ENCODE measurements around the gene NDUFB8. TPM values are rescaled to one million over a fixed set of nuclear protein-coding genes. Genes with fewer than 3 reads are reported as not detected.
"Not testable (repeated sequence)": the region's sequence is repeated elsewhere in the genome, so short reads cannot be mapped to it uniquely, and the experiment has no call there.

Gene NDUFB8
- 100 to 1,000 TPM; 156 to 176 (median 164) TPM for total RNA-seq

DNA sequence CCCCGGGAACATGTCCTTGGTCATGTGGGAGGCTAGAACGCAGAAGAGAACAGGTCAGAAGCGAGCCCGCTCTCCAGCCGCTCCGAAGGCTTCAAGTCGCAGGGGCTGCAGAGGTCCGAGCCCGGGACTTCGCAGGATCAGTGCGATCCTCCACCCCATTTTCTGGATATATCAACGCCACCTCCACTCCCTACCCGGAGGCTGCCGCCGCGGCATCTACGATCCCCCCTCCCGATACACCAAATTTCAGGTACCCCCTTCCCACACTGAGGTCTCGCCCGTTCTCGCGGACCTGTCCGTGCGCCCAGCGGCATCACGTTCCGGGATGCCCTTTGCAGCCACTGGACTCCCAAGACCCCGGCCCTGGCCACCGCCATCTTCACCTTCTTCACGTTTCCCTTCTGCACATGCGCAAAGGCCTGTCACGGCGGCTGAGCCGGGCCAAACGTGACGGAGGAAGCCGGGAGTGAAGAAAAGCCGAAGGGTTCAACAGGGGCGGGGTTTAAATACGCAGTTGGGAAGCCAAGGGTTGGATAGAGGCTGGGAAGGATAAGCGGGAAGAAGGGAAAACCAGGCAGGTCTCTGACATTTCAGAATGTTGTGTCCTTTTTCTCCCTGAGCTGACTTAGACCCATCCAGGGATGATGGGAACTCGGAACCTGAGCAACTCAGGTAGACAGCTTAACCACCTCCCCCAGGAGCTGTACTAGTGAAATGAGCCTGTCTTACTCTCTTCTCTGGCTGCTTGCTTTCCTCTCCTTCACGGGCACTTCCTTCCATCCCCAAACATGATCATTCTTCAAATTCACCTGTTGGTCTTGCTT, at the start of gene NDUFB8:
Gene NDUFB8 (minus strand): TSS at position 397 of the 824 bp plus-strand sequence. CDS start 20 bp downstream, at position 377.
- H3K27me3 ChIP-seq: no peaks in the 10 kb centered on the region
- WGBS: 2% methylated on average over 40 of the region's 43 CpGs
- H3K4me3 ChIP-seq: peak within 1 kb of the TSS; percentile 66
- no peaks in the 10 kb centered on the region for H3K9me3 ChIP-seq
- H3K27ac ChIP-seq: peak within 1 kb of the TSS; percentile 43
- peak; percentile 92 to 94 for DNase-seq (ENCODE audit: low spot score in 2 of 2)
- peaks cover 22% of the 10 kb centered on the region for H3K36me3 ChIP-seq
- peaks cover 22% of the 10 kb centered on the region for H3K4me1 ChIP-seq
- TF ChIP-seq EP300 (IDR thresholded peaks at IDR 0.05): no peak
- peak in 1 of 3 donors; percentile 33 for TF ChIP-seq POLR2AphosphoS5 (IDR thresholded peaks at IDR 0.05)
- no peak for TF ChIP-seq CTCF (IDR thresholded peaks at IDR 0.05)
- peak in 1 of 2 donors; percentile 65 for TF ChIP-seq POLR2A (IDR thresholded peaks at IDR 0.05)

DNA sequence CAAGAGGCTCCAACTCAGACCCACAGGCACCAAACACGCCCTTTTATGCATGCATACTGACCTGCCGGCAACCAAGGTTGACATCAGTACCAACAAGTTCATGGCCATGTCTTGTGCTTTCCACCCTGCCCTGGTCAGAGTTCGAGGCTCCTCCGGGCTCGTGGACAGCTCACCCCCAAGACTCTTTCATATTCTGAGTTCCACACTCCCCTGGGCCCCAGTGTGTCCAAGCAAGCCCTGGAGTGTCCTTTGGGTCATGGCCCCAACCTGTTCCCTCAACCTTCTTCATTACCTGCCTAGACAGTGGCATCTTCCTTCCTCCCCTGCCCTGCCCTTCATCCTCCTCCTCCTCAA, 46.6 kb upstream of the NDUFB8 start:
- Histone ChIP-seq H3K4me1 (no peaks in the 10 kb centered on the region), H3K9me3 (no peaks in the 10 kb centered on the region), H3K27ac (no peak overlapping the region), H3K36me3 (no peaks in the 10 kb centered on the region), H3K27me3 (peaks cover 63% of the 10 kb centered on the region), H3K4me3 (no peak overlapping the region)
- 73% methylated on average over 5 of the region's 5 CpGs for WGBS
- DNase-seq (ENCODE audit: low spot score in 2 of 2): no peak
- no peak for TF ChIP-seq EP300 (IDR thresholded peaks at IDR 0.05)
- no peak for TF ChIP-seq POLR2AphosphoS5 (IDR thresholded peaks at IDR 0.05)
- no peak for TF ChIP-seq CTCF (IDR thresholded peaks at IDR 0.05)
- no peak for TF ChIP-seq POLR2A (IDR thresholded peaks at IDR 0.05)

DNA sequence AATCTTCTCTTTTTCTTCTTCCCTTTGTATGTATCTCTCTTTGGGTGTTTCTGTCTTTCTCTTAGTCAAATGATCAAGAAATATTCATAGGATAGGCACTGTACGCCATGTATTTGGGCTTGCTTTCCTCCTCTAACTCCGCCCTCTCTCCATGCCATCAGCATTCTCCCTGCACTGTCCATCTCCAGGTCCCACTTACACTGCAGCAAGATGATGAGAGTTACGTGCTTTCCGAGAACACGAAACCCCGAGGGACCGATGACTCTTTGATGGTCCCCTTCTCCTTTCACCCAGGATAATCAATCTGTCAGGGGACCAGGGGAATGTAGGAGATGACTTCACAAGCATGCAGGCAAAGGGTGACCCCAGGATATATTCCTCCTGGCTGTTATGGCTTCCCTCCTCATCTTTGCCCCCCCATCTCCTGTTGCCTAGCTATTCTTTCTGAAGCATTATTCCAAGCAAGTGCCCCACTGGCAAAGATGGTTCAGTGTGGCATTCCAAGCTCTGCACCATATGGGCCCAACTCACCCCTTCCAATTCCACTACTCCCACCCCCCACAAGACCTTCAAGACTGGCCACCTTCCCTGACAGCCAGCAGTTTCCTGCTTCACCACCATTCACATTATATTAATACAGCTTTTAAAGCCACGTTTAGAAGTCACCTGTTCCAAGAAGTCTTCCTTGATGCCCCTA, 46.1 kb upstream of the NDUFB8 start:
- peaks cover 68% of the 10 kb centered on the region for H3K27me3 ChIP-seq

DNA sequence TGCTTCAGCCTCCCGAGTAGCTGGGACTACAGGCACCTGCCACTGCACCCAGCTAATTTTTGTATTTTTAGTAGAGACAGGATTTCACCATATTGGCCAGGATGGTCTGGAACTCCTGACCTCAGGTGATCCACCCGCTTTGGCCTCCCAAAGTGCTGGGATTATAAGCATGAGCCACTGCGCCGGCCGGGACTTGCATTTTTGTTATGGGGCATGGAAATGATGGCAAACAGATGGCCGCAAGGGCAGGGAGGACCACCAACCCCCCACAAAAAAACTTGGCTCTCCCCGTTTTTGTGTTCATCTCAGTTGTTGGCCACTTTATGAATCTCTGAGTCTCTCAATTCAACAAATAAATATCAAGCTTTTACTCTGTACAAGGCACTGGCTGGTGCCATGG, 45.5 kb upstream of the NDUFB8 start:
- DNase-seq (ENCODE audit: low spot score in 2 of 2); H3K9me3 ChIP-seq; H3K27ac ChIP-seq; H3K36me3 ChIP-seq; H3K4me3 ChIP-seq; H3K4me1 ChIP-seq: not testable (repeated sequence)
- H3K27me3 ChIP-seq: peaks cover 74% of the 10 kb centered on the region
- 76% methylated on average over 7 of the region's 7 CpGs for WGBS

More for the DNA sequence above, 46.1 kb upstream of the NDUFB8 start:
- 76% methylated on average over 8 of the region's 8 CpGs for WGBS
- TF ChIP-seq POLR2A (IDR thresholded peaks at IDR 0.05) (no peak), POLR2AphosphoS5 (IDR thresholded peaks at IDR 0.05) (no peak), EP300 (IDR thresholded peaks at IDR 0.05) (no peak), CTCF (IDR thresholded peaks at IDR 0.05) (no peak)
- Histone ChIP-seq H3K36me3 (no peaks in the 10 kb centered on the region), H3K4me3 (no peak overlapping the region), H3K27ac (no peak overlapping the region), H3K9me3 (no peaks in the 10 kb centered on the region), H3K4me1 (no peaks in the 10 kb centered on the region)
- DNase-seq (ENCODE audit: low spot score in 2 of 2): no peak

DNA sequence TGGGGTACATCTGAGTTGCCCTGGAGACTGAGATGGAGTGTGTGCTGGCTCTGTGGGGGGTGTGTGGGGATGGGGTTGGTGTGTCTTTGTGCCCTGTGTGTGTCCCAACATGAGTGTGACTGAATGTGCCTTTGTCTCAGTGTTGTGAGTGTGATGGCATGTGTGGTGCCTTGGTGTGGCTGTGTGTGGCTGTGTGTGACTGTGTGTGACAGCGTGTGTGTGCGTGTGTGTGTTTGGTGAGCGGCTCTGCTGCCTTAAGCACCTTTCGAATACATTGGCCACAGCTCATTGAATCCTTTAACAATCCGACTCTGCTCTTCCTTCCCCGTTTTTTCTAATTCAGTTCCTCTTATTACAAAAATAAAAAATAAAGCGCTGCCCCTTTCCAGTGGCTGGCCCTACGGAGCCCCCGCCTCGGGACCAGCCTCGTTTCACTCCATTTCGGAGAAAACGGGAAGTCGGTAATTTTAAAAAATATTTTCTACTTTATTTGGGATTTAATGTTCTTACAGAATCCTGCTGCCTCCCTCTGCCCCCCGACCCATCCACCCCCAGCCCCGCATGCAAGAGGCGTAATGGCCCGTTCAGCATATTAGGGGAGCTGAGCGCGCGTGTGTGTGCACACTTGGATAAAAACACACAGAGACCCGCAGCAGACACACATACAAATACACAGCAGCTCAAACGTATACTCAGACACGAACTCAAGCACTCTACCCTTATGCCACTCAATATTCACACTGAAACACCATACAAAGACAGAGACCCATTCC, 41.6 kb upstream of the NDUFB8 start:
- H3K4me3 ChIP-seq: no peak overlapping the region
- WGBS: 88% methylated on average over 24 of the region's 24 CpGs
- H3K4me1 ChIP-seq: no peaks in the 10 kb centered on the region
- no peak for DNase-seq (ENCODE audit: low spot score in 2 of 2)
- no peaks in the 10 kb centered on the region for H3K36me3 ChIP-seq
- H3K27me3 ChIP-seq: peaks cover 88% of the 10 kb centered on the region
- no peak for TF ChIP-seq POLR2AphosphoS5 (IDR thresholded peaks at IDR 0.05)
- no peaks in the 10 kb centered on the region for H3K9me3 ChIP-seq
- H3K27ac ChIP-seq: no peak overlapping the region

DNA sequence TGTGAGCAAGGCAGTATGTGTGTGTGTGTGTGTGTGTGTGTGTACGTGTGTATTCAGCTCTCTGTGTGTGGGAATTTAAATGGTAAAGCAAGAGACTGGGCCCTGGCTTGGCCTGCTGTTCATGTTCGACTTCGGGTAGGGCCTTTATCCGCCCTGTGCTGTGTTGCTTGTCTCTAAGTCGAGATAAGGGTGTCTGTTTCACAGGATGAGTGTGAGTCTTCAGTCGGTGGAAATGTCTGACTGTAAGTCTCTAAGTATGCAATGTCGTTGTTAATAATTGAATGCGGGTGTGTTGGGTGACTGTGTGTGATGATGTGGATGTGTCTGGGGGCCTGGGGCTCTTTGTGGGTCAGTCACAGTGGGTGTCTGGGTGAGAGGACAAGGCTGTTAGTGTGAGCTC, 40.8 kb upstream of the NDUFB8 start:
- WGBS: 66% methylated on average over 8 of the region's 8 CpGs
- no peaks in the 10 kb centered on the region for H3K4me1 ChIP-seq
- DNase-seq (ENCODE audit: low spot score in 2 of 2): no peak
- H3K9me3 ChIP-seq: no peaks in the 10 kb centered on the region
- TF ChIP-seq EP300 (IDR thresholded peaks at IDR 0.05) (no peak), POLR2A (IDR thresholded peaks at IDR 0.05) (no peak), CTCF (IDR thresholded peaks at IDR 0.05) (no peak), POLR2AphosphoS5 (IDR thresholded peaks at IDR 0.05) (no peak)
- H3K4me3 ChIP-seq: no peak overlapping the region
- no peak overlapping the region for H3K27ac ChIP-seq
- H3K36me3 ChIP-seq: no peaks in the 10 kb centered on the region
- H3K27me3 ChIP-seq: peaks cover 89% of the 10 kb centered on the region

Data from suprapubic skin (tissue), 4 donors.